H1 (cell line): ENCODE measurements around the gene COMT. TPM values are rescaled to one million over a fixed set of nuclear protein-coding genes. Genes with fewer than 3 reads are reported as not detected.

Experiments
- CTCF ChIA-PET: fragments of 300-600 bp; sonication (Branson Sonifier 250); formaldehyde crosslinking; loops from one replicate; lab custom pipeline; 2021; ENCODE audit not compliant: partially characterized antibody; lab: Charles Lee
- POLR2A ChIA-PET: fragments of 300-600 bp; sonication (Branson Sonifier 250); formaldehyde crosslinking; loops from one replicate; lab custom pipeline; 2021; ENCODE audit warnings: inconsistent platforms; ENCODE audit not compliant: partially characterized antibody; lab: Charles Lee
- DNase-seq, 2 experiments: peaks; one replicate each; pipeline versions ENCODE4 v3.0.0 to v3.0.0-alpha.2; 2010 to 2022; ENCODE audit warnings: low spot score in 2 of 2, low read depth in 1 of 2, mixed read lengths in 1 of 2
- FAIRE-seq: peaks from 2 replicates; lab custom pipeline; 2011; peaks lifted over from hg19 to GRCh38; lab: Jason Lieb, UNC
- H2AFZ ChIP-seq: 2 replicates; pipeline ENCODE4 v1.8.1; 2012; ENCODE audit warnings: low read length, inconsistent platforms
- H2AK5ac ChIP-seq: 2 replicates; pipeline ENCODE4 v1.6.1; 2013; ENCODE audit warnings: low read depth, low read length
- H2BK120ac ChIP-seq: replicated peaks from 2 replicates; pipeline ENCODE3; 2013; ENCODE audit warnings: low read depth, low read length, inconsistent platforms
- H2BK12ac ChIP-seq: 2 replicates; pipeline ENCODE4 v1.6.1; 2013; ENCODE audit warnings: low read depth, low read length
- H2BK15ac ChIP-seq: 2 replicates; pipeline ENCODE4 v1.6.1; 2013; ENCODE audit warnings: low read length
- H2BK20ac ChIP-seq: 2 replicates; pipeline ENCODE4 v1.6.1; 2013; ENCODE audit warnings: low read length
- H2BK5ac ChIP-seq: 2 replicates; pipeline ENCODE4 v1.6.1; 2013; ENCODE audit warnings: low read depth, low read length
- H3K14ac ChIP-seq: 2 replicates; pipeline ENCODE4 v1.6.1; 2013; ENCODE audit warnings: inconsistent platforms; ENCODE audit not compliant: insufficient read length
- H3K18ac ChIP-seq: 2 replicates; pipeline ENCODE4 v1.6.1; 2013; ENCODE audit warnings: low read length; ENCODE audit errors: extremely low read depth
- H3K23ac ChIP-seq: 2 replicates; pipeline ENCODE4 v1.6.1; 2013; ENCODE audit warnings: inconsistent platforms; ENCODE audit not compliant: insufficient read length
- H3K23me2 ChIP-seq: 2 replicates; pipeline ENCODE4 v1.6.1; 2013; ENCODE audit warnings: low read depth, low read length
- H3K27ac ChIP-seq: 2 replicates; pipeline ENCODE4 v1.6.1; 2011; ENCODE audit warnings: low read depth, low read length, inconsistent platforms
- H3K27me3 ChIP-seq, 4 experiments: replicated peaks in 1 of 4; 1 replicate in 1 of 4; 2 replicates in 3 of 4; pipeline versions ENCODE4 v1.6.1 to v1.8.1; 2011 to 2013; ENCODE audit warnings: low read length in 3 of 4, mild to moderate bottlenecking in 3 of 4, inconsistent platforms in 2 of 4, mixed read lengths in 2 of 4, moderate library complexity in 1 of 4; ENCODE audit not compliant: control insufficient read depth in 3 of 4, insufficient read depth in 3 of 4; ENCODE audit errors: extremely low read depth in 1 of 4
- H3K36me3 ChIP-seq, 4 experiments: 2 replicates each; pipeline versions ENCODE4 v1.6.1 to v1.8.1; 2011 to 2013; ENCODE audit warnings: mild to moderate bottlenecking in 4 of 4, low read length in 3 of 4, moderate library complexity in 2 of 4, control low read depth in 1 of 4, inconsistent platforms in 1 of 4; ENCODE audit not compliant: insufficient read depth in 4 of 4, control insufficient read depth in 2 of 4
- H3K4ac ChIP-seq: replicated peaks from 2 replicates; pipeline ENCODE3; 2013; ENCODE audit warnings: low read length, low read depth, mixed read lengths, inconsistent platforms; ENCODE audit not compliant: insufficient read length
- H3K4me1 ChIP-seq, 4 experiments: replicated peaks in 1 of 4; 1 replicate in 1 of 4; 2 replicates in 3 of 4; pipeline versions ENCODE4 v1.6.1 to v1.8.1; 2011 to 2013; ENCODE audit warnings: low read length in 3 of 4, inconsistent platforms in 2 of 4, mixed read lengths in 1 of 4; ENCODE audit not compliant: insufficient read depth in 4 of 4, control insufficient read depth in 3 of 4
- H3K4me2 ChIP-seq, 2 experiments: 2 replicates each; pipeline versions ENCODE4 v1.6.1 to v1.8.1; 2011 to 2013; ENCODE audit warnings: low read depth in 2 of 2, low read length in 2 of 2, control low read depth in 1 of 2, inconsistent platforms in 1 of 2, mild to moderate bottlenecking in 1 of 2; ENCODE audit not compliant: insufficient read depth in 1 of 2
- H3K4me3 ChIP-seq, 4 experiments: fragments of 200-600, 300-600 bp in 1 of 4; sonication (generic), shearing (Covaris generic), sonication (Bioruptor Twin) in 1 of 4; 2 replicates each; pipeline versions ENCODE4 v1.5.1 to v1.8.1; 2011 to 2016; ENCODE audit warnings: low read length in 4 of 4, low read depth in 3 of 4, control low read depth in 2 of 4, inconsistent platforms in 2 of 4, mild to moderate bottlenecking in 2 of 4, mixed read lengths in 1 of 4, moderate library complexity in 1 of 4; ENCODE audit not compliant: insufficient read depth in 2 of 4; ENCODE audit errors: extremely low read depth in 1 of 4
- H3K56ac ChIP-seq: replicated peaks from 2 replicates; pipeline ENCODE3; 2013; ENCODE audit warnings: low read depth, mild to moderate bottlenecking, mixed read lengths, low read length, inconsistent platforms; ENCODE audit not compliant: insufficient read length
- H3K79me1 ChIP-seq: 2 replicates; pipeline ENCODE4 v1.6.1; 2013; ENCODE audit warnings: low read depth, low read length, control low read depth
- H3K79me2 ChIP-seq, 2 experiments: 2 replicates each; pipeline versions ENCODE4 v1.6.1 to v1.8.1; 2012 to 2013; ENCODE audit warnings: low read length in 2 of 2, mild to moderate bottlenecking in 2 of 2, inconsistent platforms in 1 of 2; ENCODE audit not compliant: insufficient read depth in 2 of 2, control insufficient read depth in 1 of 2
- H3K9ac ChIP-seq, 4 experiments: replicated peaks in 1 of 4; 1 replicate in 1 of 4; 2 replicates in 3 of 4; pipeline versions ENCODE4 v1.6.1 to v1.8.1; 2011 to 2013; ENCODE audit warnings: low read depth in 3 of 4, low read length in 3 of 4, control low read depth in 2 of 4, mild to moderate bottlenecking in 2 of 4, moderate library complexity in 2 of 4, inconsistent platforms in 1 of 4; ENCODE audit errors: extremely low read depth in 1 of 4
- H3K9me3 ChIP-seq, 2 experiments: 2 replicates each; pipeline versions ENCODE4 v1.6.1 to v1.8.1; 2012 to 2013; ENCODE audit warnings: mild to moderate bottlenecking in 2 of 2, moderate library complexity in 2 of 2, control low read depth in 1 of 2, inconsistent platforms in 1 of 2, low read depth in 1 of 2, low read length in 1 of 2, mixed read lengths in 1 of 2; ENCODE audit not compliant: insufficient read depth in 2 of 2
- H4K20me1 ChIP-seq, 2 experiments: replicated peaks in 1 of 2; 2 replicates each; pipeline versions ENCODE3 to v1.8.1; 2011 to 2013; ENCODE audit warnings: inconsistent platforms in 2 of 2, low read length in 2 of 2, mild to moderate bottlenecking in 1 of 2; ENCODE audit not compliant: insufficient read depth in 2 of 2, control insufficient read depth in 1 of 2
- H4K5ac ChIP-seq: 2 replicates; pipeline ENCODE4 v1.6.1; 2013; ENCODE audit warnings: low read length, low read depth, mixed read lengths, inconsistent platforms; ENCODE audit not compliant: insufficient read length
- H4K8ac ChIP-seq: 2 replicates; pipeline ENCODE4 v1.8.0; 2013; ENCODE audit warnings: mild to moderate bottlenecking, moderate library complexity, low read length, inconsistent platforms; ENCODE audit not compliant: insufficient read depth; ENCODE audit errors: extremely low read depth
- H4K91ac ChIP-seq: replicated peaks from 2 replicates; pipeline ENCODE3; 2013; ENCODE audit warnings: low read length, mixed read lengths, inconsistent platforms; ENCODE audit not compliant: insufficient read length
- GABPA ChIP-seq: IDR thresholded peaks from 2 replicates; pipeline ENCODE4 v1.6.1; 2011; ENCODE audit warnings: mild to moderate bottlenecking, low read length, moderate library complexity, borderline replicate concordance; ENCODE audit not compliant: insufficient read depth
- JUN ChIP-seq: IDR thresholded peaks from 2 replicates; pipeline ENCODE4 v1.6.1; 2011; ENCODE audit warnings: low read depth, mild to moderate bottlenecking, improper control_type of control experiment, low read length
- JUND ChIP-seq: IDR thresholded peaks from 2 replicates; pipeline ENCODE4 v1.6.1; 2011; ENCODE audit warnings: mild to moderate bottlenecking, improper control_type of control experiment, low read length
- SAP30 ChIP-seq: fragments of 300-600 bp; sonication (generic); IDR thresholded peaks from 2 replicates; pipeline ENCODE4 v1.7.1; 2012; ENCODE audit warnings: low read length, moderate library complexity, mild to moderate bottlenecking, inconsistent platforms; ENCODE audit not compliant: insufficient read depth, insufficient replicate concordance
- SUZ12 ChIP-seq: fragments of 200-600 bp; sonication (generic); IDR thresholded peaks from 2 replicates; pipeline ENCODE4 v1.6.1; 2012; ENCODE audit warnings: mild to moderate bottlenecking, inconsistent platforms, low read length, moderate library complexity, mixed read lengths
- WGBS, 2 experiments: shearing (Covaris generic) in 1 of 2; methylation state at CpG; one replicate each; pipeline versions ENCODE4 v1.1.6 to v1.1.7; 2013 to 2015; ENCODE audit warnings: low lambda C conversion rate in 2 of 2, mixed read lengths in 2 of 2, inconsistent platforms in 1 of 2, low coverage in 1 of 2, missing lambda C conversion rate in 1 of 2; ENCODE audit not compliant: insufficient replicate concordance in 2 of 2, insufficient coverage in 1 of 2, insufficient read length in 1 of 2; ENCODE audit errors: extremely low coverage in 1 of 2, missing lambda C conversion rate in 1 of 2; 5-methylcytosine and 5-hydroxymethylcytosine counted together
- polyA plus RNA-seq, 7 experiments: library from polyadenylated mRNA; depleted of rRNA in 3 of 7; stranded (reverse) in 5 of 7; unstranded in 2 of 7; fragments of >200 nt in 5 of 7; fragments of 200-250 nt in 2 of 7; gene quantifications; 1 replicate in 5 of 7; 2 replicates in 1 of 7; 4 replicates in 1 of 7; pipeline versions ENCODE4 v1.2.1 to v1.2.3, GENCODE V29; 2011 to 2013; ENCODE audit warnings: missing spikeins in 2 of 7, mixed read lengths in 2 of 7
- total RNA-seq: library from RNA; stranded (reverse); fragmentation: NEBNext Ultra II Directional; extraction: Animal tissue kit (Norgen Biotek cat#: 25700); gene quantifications from 2 replicates; pipeline ENCODE4 v1.2.1, GENCODE V29; 2021

The COMT gene
- total and polyA plus RNA-seq, 2 of the 8 experiments (the other 6 are each of a cell fraction or from before 2014, with no cell fraction given): 15.2 to 33.7 TPM

GRCh38 chr22:19932367-19933206 lies 9.0 kb upstream of the COMT start:
- Histone ChIP-seq H3K4me3 (no peak overlapping the region), H3K4me1 (no peaks in the 10 kb centered on the region), H4K91ac (no peak overlapping the region), H2BK120ac (no peak overlapping the region), H2BK5ac (no peak overlapping the region), H3K79me1 (no peaks in the 10 kb centered on the region), H3K14ac (no peak overlapping the region), H3K9me3 (no peaks in the 10 kb centered on the region), H3K27ac (no peak overlapping the region), H3K4me2 (no peak overlapping the region), H3K9ac (no peak overlapping the region), H3K18ac (no peak overlapping the region), H4K5ac (no peak overlapping the region), H3K27me3 (no peaks in the 10 kb centered on the region), H4K8ac (peak overlapping the region; percentile 73; the same call in 1 of the 2 replicates), H2AK5ac (no peak overlapping the region), H2BK20ac (no peak overlapping the region), H4K20me1 (peaks cover 0 to 1% of the 10 kb centered on the region in 2 experiments), H3K4ac (no peak overlapping the region), H2BK15ac (no peak overlapping the region), H2AFZ (no peak overlapping the region), H3K36me3 (no peaks in the 10 kb centered on the region), H3K56ac (no peak overlapping the region), H3K23ac (no peak overlapping the region), H2BK12ac (no peak overlapping the region), H3K23me2 (no peaks in the 10 kb centered on the region), H3K79me2 (no peaks in the 10 kb centered on the region)
- 92% methylated on average over 12 of the region's 12 CpGs; no CpG with 5 or more reads in 1 of the 2 experiments for WGBS, 2 experiments
- no peak for FAIRE-seq
- TF ChIP-seq GABPA: no peak
- TF ChIP-seq JUN: no peak
- TF ChIP-seq SUZ12: no peak
- no peak for TF ChIP-seq SAP30
- TF ChIP-seq JUND: no peak
- ChIA-PET CTCF (interaction anchor here (1.0 to 1.8 kb wide), 3 partner anchors 15 to 21 kb away, joined by 4 to 7 read pairs (median 6); no protein-coding TSS in a partner anchor), POLR2A (no interaction called here)
- DNase-seq: no peak
